HG03439 (cell line): ENCODE results near the gene FRRS1L.

Experiments
- ATAC-seq: cut with Tn5 transposase; IDR thresholded peaks from one replicate; pipeline ENCODE4 v1.9.1; 2021; ENCODE audit warnings: mild to moderate bottlenecking, moderate library complexity; ENCODE audit not compliant: unreplicated experiment

FRRS1L gene

GRCh38 chr9:109082091-109082620 lies 84.9 kb downstream of the FRRS1L start:
- no peak for ATAC-seq
